Esophagus mucosa (tissue), 1 donor: Measurements from ENCODE around the gene METAP2. TPM values are rescaled to one million over a fixed set of nuclear protein-coding genes. Genes with fewer than 3 reads are reported as not detected.
"Not testable (repeated sequence)": the region's sequence is repeated elsewhere in the genome, so short reads cannot be mapped to it uniquely, and the experiment has no call there.

Source experiments
- ATAC-seq: fragments of 200-7000 bp; cut with Tn5 transposase; one replicate; pipeline ENCODE4 v1.9.1; 2020
- total RNA-seq: library from RNA; stranded (reverse); gene quantifications from one replicate; pipeline ENCODE4 v1.2.4, GENCODE V29; 2023
- donor health status: DM: yes; HTN: yes; CAD: no.

The METAP2 gene
- total RNA-seq: 54.2 TPM

- ATAC-seq: peak; percentile 100
Observed at GRCh38 chr12:95473884-95474659, at the start of gene METAP2. TSS of gene METAP2 (plus strand) at chr12:95474152. CDS start at chr12:95474180, 28 bp downstream.

GRCh38 chr12:95424271-95424994 is 49.5 kb upstream of the METAP2 start:
- no peak for ATAC-seq

GRCh38 chr12:95429172-95429510 is 44.8 kb upstream of the METAP2 start:
- peak; percentile 20 for ATAC-seq

GRCh38 chr12:95431120-95431519 is 42.8 kb upstream of the METAP2 start:
- ATAC-seq: no peak

- no peak for ATAC-seq
Observed at GRCh38 chr12:95435355-95435754, 38.6 kb upstream of the METAP2 start.

- ATAC-seq: no peak
Observed at GRCh38 chr12:95437565-95437964, 36.4 kb upstream of the METAP2 start.

- no peak for ATAC-seq
Observed at GRCh38 chr12:95439461-95440230, 34.3 kb upstream of the METAP2 start.

GRCh38 chr12:95440401-95440800 is 33.6 kb upstream of the METAP2 start:
- ATAC-seq: no peak

- no peak for ATAC-seq
Observed at GRCh38 chr12:95443459-95443858, 30.5 kb upstream of the METAP2 start.

GRCh38 chr12:95445099-95445498 is 28.9 kb upstream of the METAP2 start:
- not testable (repeated sequence) for ATAC-seq

GRCh38 chr12:95445884-95446505 is 28.0 kb upstream of the METAP2 start:
- no peak for ATAC-seq

GRCh38 chr12:95446506-95446900 is 27.4 kb upstream of the METAP2 start:
- no peak for ATAC-seq

GRCh38 chr12:95449656-95450055 is 24.3 kb upstream of the METAP2 start:
- ATAC-seq: not testable (repeated sequence)

GRCh38 chr12:95452501-95452900 is 21.5 kb upstream of the METAP2 start:
- not testable (repeated sequence) for ATAC-seq

- not testable (repeated sequence) for ATAC-seq
Observed at GRCh38 chr12:95453881-95454280, 20.1 kb upstream of the METAP2 start.

- ATAC-seq: not testable (repeated sequence)
Observed at GRCh38 chr12:95454780-95455215, 19.2 kb upstream of the METAP2 start.

- ATAC-seq: not testable (repeated sequence)
Observed at GRCh38 chr12:95457605-95458004, 16.3 kb upstream of the METAP2 start.

- no peak for ATAC-seq
Observed at GRCh38 chr12:95458761-95459160, 15.2 kb upstream of the METAP2 start.

- ATAC-seq: no peak
Observed at GRCh38 chr12:95459310-95459709, 14.6 kb upstream of the METAP2 start.

GRCh38 chr12:95460105-95460504 is 13.8 kb upstream of the METAP2 start:
- no peak for ATAC-seq

GRCh38 chr12:95460896-95461295 is 13.1 kb upstream of the METAP2 start:
- peak; percentile 39 for ATAC-seq

- ATAC-seq: no peak
Observed at GRCh38 chr12:95462081-95462480, 11.9 kb upstream of the METAP2 start.

GRCh38 chr12:95462551-95462950 is 11.4 kb upstream of the METAP2 start:
- ATAC-seq: no peak
